Measurements from ENCODE around the gene SCARB2.

Gene SCARB2

GRCh38 chr4:76144546-76144945 lies 69.1 kb downstream of the SCARB2 start:
- no peak for DNase-seq

DNA sequence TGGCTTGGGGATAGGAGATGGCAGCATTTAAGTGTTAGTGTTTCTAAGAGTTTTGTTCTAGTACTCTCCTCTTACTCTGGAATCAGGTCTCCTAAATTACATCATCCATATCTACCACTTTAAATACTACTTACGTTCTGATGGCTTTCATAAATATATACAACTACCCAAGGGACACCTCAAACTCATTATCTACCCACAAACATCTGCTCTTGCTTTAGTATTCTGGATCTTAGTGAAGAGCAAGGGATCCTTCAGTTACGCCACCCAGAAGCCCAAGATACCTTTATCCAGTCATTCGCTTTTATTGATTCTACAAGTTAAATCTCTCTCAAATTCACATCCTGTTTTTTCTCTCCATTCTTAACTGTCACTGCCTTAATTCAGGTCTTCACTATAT lies 72.4 kb downstream of the SCARB2 start:
- no peak for DNase-seq

DNA sequence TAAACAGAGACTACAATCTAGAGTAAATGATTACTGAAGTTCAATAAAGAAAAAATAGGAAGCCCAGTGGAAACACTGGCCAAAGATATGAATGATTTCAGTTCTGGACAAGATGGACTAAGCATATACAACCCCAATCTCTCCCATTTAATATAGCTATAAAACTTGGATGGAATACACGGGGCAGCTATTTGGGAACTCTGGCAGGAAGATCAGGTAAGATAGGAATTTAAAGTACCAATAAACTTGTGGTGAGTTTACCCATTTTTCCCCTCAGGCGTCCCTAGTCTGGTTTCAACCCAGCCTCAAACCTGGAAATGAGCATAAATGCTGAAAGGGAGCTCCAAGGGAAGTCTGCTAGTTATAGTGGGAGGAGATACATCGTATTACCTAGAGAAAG lies 85.9 kb downstream of the SCARB2 start:
- no peak for DNase-seq

DNA sequence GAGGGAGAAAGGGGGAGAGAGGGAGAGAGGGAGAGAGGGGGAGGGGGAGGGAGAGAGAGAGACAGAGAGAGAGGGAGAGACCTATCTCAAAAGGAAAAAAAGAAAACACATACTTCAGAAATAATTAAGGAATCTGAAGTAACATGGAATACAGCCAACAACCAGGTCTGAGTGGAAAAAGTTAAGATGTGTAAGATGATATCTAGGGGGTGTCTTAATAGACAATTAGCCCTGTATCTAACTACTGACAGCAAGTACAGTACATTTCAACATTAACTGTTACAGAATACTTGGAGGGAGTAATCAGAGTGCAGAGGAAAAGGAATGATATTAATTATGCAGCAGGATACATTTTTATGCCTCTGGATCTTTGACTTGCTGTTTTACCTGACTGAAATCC lies 87.8 kb downstream of the SCARB2 start:
- no peak for DNase-seq

GRCh38 chr4:76120199-76120598 lies 93.4 kb downstream of the SCARB2 start:
- DNase-seq = no peak

GRCh38 chr4:76117536-76117935 lies 96.1 kb downstream of the SCARB2 start:
- DNase-seq = no peak

DNA sequence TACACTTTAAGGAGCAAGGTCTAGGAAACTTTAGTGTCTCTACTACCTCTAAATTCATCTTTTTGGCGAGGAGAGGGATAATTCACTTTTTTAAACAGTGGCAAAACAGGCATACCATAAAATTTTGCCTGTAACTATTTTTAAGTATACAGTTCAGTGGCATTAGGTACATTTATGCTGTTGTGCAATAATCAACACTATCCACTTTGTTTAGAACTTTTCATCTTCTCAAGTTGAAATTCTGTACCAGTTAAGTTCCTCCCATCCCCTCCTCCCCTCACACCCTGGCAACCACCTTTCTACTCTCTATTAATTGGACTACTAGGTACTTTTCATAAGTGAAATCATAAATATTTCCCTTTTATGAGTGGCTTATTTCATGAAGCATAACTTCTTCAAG lies 96.8 kb downstream of the SCARB2 start:
- no peak for DNase-seq

Measured in NCI-H1105 treated with DMSO at 0.1 percent for 48 hours (cell line).